Measurements from ENCODE around the gene MEG3.

MEG3 gene

DNA sequence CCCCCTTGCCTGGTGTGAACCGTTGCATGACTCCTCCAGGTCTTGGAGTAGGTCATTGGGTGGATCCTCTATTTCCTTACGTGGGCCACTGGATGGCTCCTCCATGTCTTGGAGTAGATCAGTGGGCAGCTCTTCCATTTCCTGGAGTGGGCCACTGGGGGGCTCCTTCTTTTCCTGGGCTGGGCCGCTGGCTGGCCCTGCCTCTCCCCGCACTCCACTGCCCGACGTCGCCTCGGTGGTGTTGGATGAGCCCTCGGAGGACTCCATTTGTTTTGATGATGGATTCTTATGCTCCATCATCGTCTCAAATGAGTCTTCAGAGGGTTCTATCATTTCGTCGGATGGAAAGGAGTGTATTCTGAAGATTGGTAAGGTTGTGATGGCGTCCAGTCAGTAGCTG lies 58.5 kb downstream of the MEG3 start:
- H3K4me2 ChIP-seq (ENCODE audit: low read length) = no peak overlapping the region
- no peak overlapping the region for H3K18ac ChIP-seq (ENCODE audit: low read length)
- H4K5ac ChIP-seq (ENCODE audit: low read length) = no peak overlapping the region
- H2AK5ac ChIP-seq (ENCODE audit: low read length) = no peak overlapping the region
- no peak overlapping the region for H4K8ac ChIP-seq (ENCODE audit: low read depth, low read length)
- no peak overlapping the region for H2BK15ac ChIP-seq (replicated peaks; ENCODE audit: low read depth)
- H3K4ac ChIP-seq (ENCODE audit: low read depth, low read length) = no peak overlapping the region
- no peaks in the 10 kb centered on the region for H3K27me3 ChIP-seq (ENCODE audit: insufficient read depth, low read length, poor library complexity)
- H3K56ac ChIP-seq (ENCODE audit: low read length) = no peak overlapping the region
- H3K79me2 ChIP-seq (ENCODE audit: control insufficient read depth, insufficient read depth, low read length) = no peaks in the 10 kb centered on the region
- no peak for DNase-seq
- no peak overlapping the region for H2BK120ac ChIP-seq (ENCODE audit: low read depth, low read length)
- H3K36me3 ChIP-seq (ENCODE audit: control insufficient read depth, insufficient read depth, low read length) = no peaks in the 10 kb centered on the region
- H2BK5ac ChIP-seq (ENCODE audit: low read length) = no peak overlapping the region
- no peak overlapping the region for H3K27ac ChIP-seq (ENCODE audit: low read depth, low read length)
- WGBS (ENCODE audit: extremely low coverage, insufficient coverage, low lambda C conversion rate) = no CpG with 5 or more reads among the region's 13 CpGs
- no peaks in the 10 kb centered on the region for H3K79me1 ChIP-seq (ENCODE audit: low read length)
- H3K4me1 ChIP-seq (ENCODE audit: control insufficient read depth, low read depth, low read length) = no peaks in the 10 kb centered on the region
- no peak overlapping the region for H3K23ac ChIP-seq (ENCODE audit: low read length)
- H3K9ac ChIP-seq (ENCODE audit: low read length) = no peak overlapping the region
- H3K4me3 ChIP-seq (ENCODE audit: low read length) = no peak overlapping the region

- DNase-seq = no peak
- H3K79me1 ChIP-seq (ENCODE audit: low read length) = no peaks in the 10 kb centered on the region
- WGBS (ENCODE audit: extremely low coverage, insufficient coverage, low lambda C conversion rate) = no CpG with 5 or more reads among the region's 2 CpGs
Observed at GRCh38 chr14:100885196-100885595, 59.3 kb downstream of the MEG3 start.

GRCh38 chr14:100885617-100886016 lies 59.7 kb downstream of the MEG3 start:
- Histone ChIP-seq H3K27ac (ENCODE audit: low read depth, low read length) (no peak overlapping the region), H4K8ac (ENCODE audit: low read depth, low read length) (no peak overlapping the region), H3K79me1 (ENCODE audit: low read length) (no peaks in the 10 kb centered on the region), H2AK5ac (ENCODE audit: low read length) (no peak overlapping the region), H3K18ac (ENCODE audit: low read length) (no peak overlapping the region), H3K23ac (ENCODE audit: low read length) (no peak overlapping the region), H2BK120ac (ENCODE audit: low read depth, low read length) (no peak overlapping the region), H3K4ac (ENCODE audit: low read depth, low read length) (no peak overlapping the region), H2BK5ac (ENCODE audit: low read length) (no peak overlapping the region), H3K36me3 (ENCODE audit: control insufficient read depth, insufficient read depth, low read length) (no peaks in the 10 kb centered on the region), H3K9ac (ENCODE audit: low read length) (no peak overlapping the region), H3K4me2 (ENCODE audit: low read length) (no peak overlapping the region), H3K79me2 (ENCODE audit: control insufficient read depth, insufficient read depth, low read length) (no peaks in the 10 kb centered on the region), H3K4me3 (ENCODE audit: low read length) (no peak overlapping the region), H3K56ac (ENCODE audit: low read length) (no peak overlapping the region), H3K4me1 (ENCODE audit: control insufficient read depth, low read depth, low read length) (no peaks in the 10 kb centered on the region), H4K5ac (ENCODE audit: low read length) (no peak overlapping the region), H2BK15ac (replicated peaks; ENCODE audit: low read depth) (no peak overlapping the region), H3K27me3 (ENCODE audit: insufficient read depth, low read length, poor library complexity) (no peaks in the 10 kb centered on the region)
- WGBS (ENCODE audit: extremely low coverage, insufficient coverage, low lambda C conversion rate) = no CpG with 5 or more reads among the region's 5 CpGs
- DNase-seq = peak; percentile 79

More at GRCh38 chr14:100885196-100885595, 59.3 kb downstream of the MEG3 start:
- Histone ChIP-seq H3K27me3 (ENCODE audit: insufficient read depth, low read length, poor library complexity) (no peaks in the 10 kb centered on the region), H4K8ac (ENCODE audit: low read depth, low read length) (no peak overlapping the region), H3K18ac (ENCODE audit: low read length) (no peak overlapping the region), H3K4me3 (ENCODE audit: low read length) (no peak overlapping the region), H3K56ac (ENCODE audit: low read length) (no peak overlapping the region), H4K5ac (ENCODE audit: low read length) (no peak overlapping the region), H3K4ac (ENCODE audit: low read depth, low read length) (no peak overlapping the region), H2BK120ac (ENCODE audit: low read depth, low read length) (no peak overlapping the region), H3K27ac (ENCODE audit: low read depth, low read length) (no peak overlapping the region), H3K4me1 (ENCODE audit: control insufficient read depth, low read depth, low read length) (no peaks in the 10 kb centered on the region), H3K23ac (ENCODE audit: low read length) (no peak overlapping the region), H3K36me3 (ENCODE audit: control insufficient read depth, insufficient read depth, low read length) (no peaks in the 10 kb centered on the region), H3K4me2 (ENCODE audit: low read length) (no peak overlapping the region), H3K9ac (ENCODE audit: low read length) (no peak overlapping the region), H3K79me2 (ENCODE audit: control insufficient read depth, insufficient read depth, low read length) (no peaks in the 10 kb centered on the region), H2BK15ac (replicated peaks; ENCODE audit: low read depth) (no peak overlapping the region), H2AK5ac (ENCODE audit: low read length) (no peak overlapping the region), H2BK5ac (ENCODE audit: low read length) (no peak overlapping the region)

- no peak overlapping the region for H4K8ac ChIP-seq (ENCODE audit: low read depth, low read length)
- H3K56ac ChIP-seq (ENCODE audit: low read length) = no peak overlapping the region
- H3K27ac ChIP-seq (ENCODE audit: low read depth, low read length) = no peak overlapping the region
- no peak overlapping the region for H3K23ac ChIP-seq (ENCODE audit: low read length)
- no peak overlapping the region for H3K4ac ChIP-seq (ENCODE audit: low read depth, low read length)
- no peak overlapping the region for H3K18ac ChIP-seq (ENCODE audit: low read length)
- H2AK5ac ChIP-seq (ENCODE audit: low read length) = no peak overlapping the region
- no peak overlapping the region for H3K4me3 ChIP-seq (ENCODE audit: low read length)
- no peaks in the 10 kb centered on the region for H3K79me2 ChIP-seq (ENCODE audit: control insufficient read depth, insufficient read depth, low read length)
- H2BK15ac ChIP-seq (replicated peaks; ENCODE audit: low read depth) = no peak overlapping the region
- H4K5ac ChIP-seq (ENCODE audit: low read length) = no peak overlapping the region
- no peak for DNase-seq
- WGBS (ENCODE audit: extremely low coverage, insufficient coverage, low lambda C conversion rate) = no CpG with 5 or more reads among the region's 6 CpGs
- H2BK5ac ChIP-seq (ENCODE audit: low read length) = no peak overlapping the region
- no peak overlapping the region for H2BK120ac ChIP-seq (ENCODE audit: low read depth, low read length)
- H3K4me2 ChIP-seq (ENCODE audit: low read length) = no peak overlapping the region
- H3K27me3 ChIP-seq (ENCODE audit: insufficient read depth, low read length, poor library complexity) = no peaks in the 10 kb centered on the region
- H3K4me1 ChIP-seq (ENCODE audit: control insufficient read depth, low read depth, low read length) = no peaks in the 10 kb centered on the region
- no peaks in the 10 kb centered on the region for H3K79me1 ChIP-seq (ENCODE audit: low read length)
- H3K36me3 ChIP-seq (ENCODE audit: control insufficient read depth, insufficient read depth, low read length) = no peaks in the 10 kb centered on the region
- no peak overlapping the region for H3K9ac ChIP-seq (ENCODE audit: low read length)
Observed at GRCh38 chr14:100887728-100888335, 61.9 kb downstream of the MEG3 start.

DNA sequence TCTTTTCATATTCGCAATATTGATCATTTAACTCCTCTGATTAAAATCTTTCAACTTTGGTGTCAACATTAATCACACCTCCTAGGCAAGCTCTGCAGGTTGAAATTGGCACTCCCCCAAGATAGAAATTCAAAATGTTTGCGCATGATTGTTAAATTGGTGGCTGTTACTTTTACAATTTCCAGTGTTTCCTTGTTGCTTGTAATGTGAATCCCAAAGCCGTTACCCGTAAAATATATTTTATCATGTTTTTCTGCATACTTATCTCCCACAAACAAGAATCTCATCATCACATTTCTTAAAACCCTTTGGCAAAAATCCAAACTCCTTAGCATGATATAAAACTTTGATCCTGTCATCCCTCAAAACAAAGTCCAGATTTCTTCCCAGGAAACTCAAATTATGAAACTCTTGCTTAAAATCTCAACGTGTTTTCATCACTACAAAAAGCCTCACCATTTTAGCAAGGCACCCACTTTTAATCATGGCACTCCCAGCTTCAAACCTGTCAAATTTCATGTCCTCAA lies 62.9 kb downstream of the MEG3 start:
- no peak overlapping the region for H3K4ac ChIP-seq (ENCODE audit: low read depth, low read length)
- H3K4me1 ChIP-seq (ENCODE audit: control insufficient read depth, low read depth, low read length) = no peaks in the 10 kb centered on the region
- H3K23ac ChIP-seq (ENCODE audit: low read length) = no peak overlapping the region
- no peak overlapping the region for H2BK120ac ChIP-seq (ENCODE audit: low read depth, low read length)
- H3K18ac ChIP-seq (ENCODE audit: low read length) = no peak overlapping the region
- no peak overlapping the region for H3K4me3 ChIP-seq (ENCODE audit: low read length)
- H3K36me3 ChIP-seq (ENCODE audit: control insufficient read depth, insufficient read depth, low read length) = no peaks in the 10 kb centered on the region
- H3K4me2 ChIP-seq (ENCODE audit: low read length) = no peak overlapping the region
- H4K5ac ChIP-seq (ENCODE audit: low read length) = no peak overlapping the region
- H2AK5ac ChIP-seq (ENCODE audit: low read length) = no peak overlapping the region
- H3K56ac ChIP-seq (ENCODE audit: low read length) = no peak overlapping the region
- WGBS (ENCODE audit: extremely low coverage, insufficient coverage, low lambda C conversion rate) = 100% methylated on average over 1 of the region's 5 CpGs
- no peak overlapping the region for H3K9ac ChIP-seq (ENCODE audit: low read length)
- H3K79me2 ChIP-seq (ENCODE audit: control insufficient read depth, insufficient read depth, low read length) = no peaks in the 10 kb centered on the region
- no peaks in the 10 kb centered on the region for H3K79me1 ChIP-seq (ENCODE audit: low read length)
- no peak overlapping the region for H4K8ac ChIP-seq (ENCODE audit: low read depth, low read length)
- H3K27ac ChIP-seq (ENCODE audit: low read depth, low read length) = no peak overlapping the region
- H2BK15ac ChIP-seq (replicated peaks; ENCODE audit: low read depth) = no peak overlapping the region
- H3K27me3 ChIP-seq (ENCODE audit: insufficient read depth, low read length, poor library complexity) = no peaks in the 10 kb centered on the region
- no peak for DNase-seq
- H2BK5ac ChIP-seq (ENCODE audit: low read length) = no peak overlapping the region

DNA sequence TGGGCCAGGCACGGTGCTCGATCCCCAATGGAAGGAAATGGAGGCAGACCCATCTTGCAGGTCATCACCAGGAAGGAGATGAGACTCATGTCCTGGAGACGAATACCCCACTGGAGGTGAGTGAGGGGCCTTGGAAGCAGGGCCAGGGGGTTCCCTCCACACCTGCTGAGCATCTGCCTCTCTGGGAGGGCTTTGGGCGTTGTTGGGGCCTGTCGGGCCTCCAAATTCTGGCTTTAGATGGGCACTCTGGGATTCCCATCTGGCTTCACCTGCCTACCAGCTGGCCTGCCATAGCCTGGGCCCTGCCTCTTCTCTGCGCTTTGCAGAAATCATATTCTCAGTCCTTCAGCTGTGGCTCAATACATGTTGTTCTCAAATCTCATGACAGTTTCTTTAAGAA lies 63.7 kb downstream of the MEG3 start:
- H2BK120ac ChIP-seq (ENCODE audit: low read depth, low read length) = no peak overlapping the region
- H2BK15ac ChIP-seq (replicated peaks; ENCODE audit: low read depth) = no peak overlapping the region
- no peak overlapping the region for H2AK5ac ChIP-seq (ENCODE audit: low read length)
- no peak overlapping the region for H3K4me2 ChIP-seq (ENCODE audit: low read length)
- H3K9ac ChIP-seq (ENCODE audit: low read length) = no peak overlapping the region
- no peaks in the 10 kb centered on the region for H3K27me3 ChIP-seq (ENCODE audit: insufficient read depth, low read length, poor library complexity)
- no peak overlapping the region for H4K8ac ChIP-seq (ENCODE audit: low read depth, low read length)
- no peaks in the 10 kb centered on the region for H3K79me1 ChIP-seq (ENCODE audit: low read length)
- no peak overlapping the region for H3K56ac ChIP-seq (ENCODE audit: low read length)
- H3K18ac ChIP-seq (ENCODE audit: low read length) = no peak overlapping the region
- H3K4me1 ChIP-seq (ENCODE audit: control insufficient read depth, low read depth, low read length) = no peaks in the 10 kb centered on the region
- no peak overlapping the region for H3K27ac ChIP-seq (ENCODE audit: low read depth, low read length)
- DNase-seq = no peak
- WGBS (ENCODE audit: extremely low coverage, insufficient coverage, low lambda C conversion rate) = no CpG with 5 or more reads among the region's 6 CpGs
- no peaks in the 10 kb centered on the region for H3K36me3 ChIP-seq (ENCODE audit: control insufficient read depth, insufficient read depth, low read length)
- H3K23ac ChIP-seq (ENCODE audit: low read length) = no peak overlapping the region
- H4K5ac ChIP-seq (ENCODE audit: low read length) = no peak overlapping the region
- H2BK5ac ChIP-seq (ENCODE audit: low read length) = no peak overlapping the region
- no peak overlapping the region for H3K4me3 ChIP-seq (ENCODE audit: low read length)
- no peaks in the 10 kb centered on the region for H3K79me2 ChIP-seq (ENCODE audit: control insufficient read depth, insufficient read depth, low read length)
- no peak overlapping the region for H3K4ac ChIP-seq (ENCODE audit: low read depth, low read length)

Data from mesendoderm (in vitro differentiated cells).